ENCODE data around the gene CNTROB.

- no peak for TF ChIP-seq CTCF (conservative IDR thresholded peaks at IDR 0.05; ENCODE audit: low read depth, low read length)
- no peak for TF ChIP-seq EZH2 (IDR thresholded peaks at IDR 0.05; ENCODE audit: low read length, unreplicated experiment)
- TF ChIP-seq EZH2phosphoT487 (IDR thresholded peaks at IDR 0.05; ENCODE audit: borderline replicate concordance, low read length), result no peak
Measured at GRCh38 chr17:7987112-7987893, 55.3 kb downstream of the CNTROB start.

All from PC-3 (cell line).